OCI-LY3 (cell line): ENCODE data around the gene TARS2.

Experiments
- H2AFZ ChIP-seq: fragments of 200-600, 300-600 bp; shearing (Covaris generic); 2 replicates; pipeline ENCODE4 v1.6.0; 2014; ENCODE audit warnings: antibody characterized with exemption, low read depth, low read length
- H3K27ac ChIP-seq: fragments of 200-600, 300-600 bp; sonication (generic); 2 replicates; pipeline ENCODE4 v1.5.1; 2014; ENCODE audit warnings: mild to moderate bottlenecking, low read length, moderate library complexity, mixed read lengths
- H3K27me3 ChIP-seq: fragments of 200-600, 300-600 bp; sonication (generic); 2 replicates; pipeline ENCODE4 v1.6.1; 2014; ENCODE audit warnings: low read depth, low read length, mixed read lengths
- H3K36me3 ChIP-seq: fragments of 200-600, 300-600 bp; sonication (generic); replicated peaks from 2 replicates; pipeline ENCODE3; 2014; ENCODE audit warnings: low read depth, low read length, mixed read lengths
- H3K4me1 ChIP-seq: fragments of 300-600, 200-600 bp; sonication (generic); 2 replicates; pipeline ENCODE4 v1.6.1; 2014; ENCODE audit warnings: low read length, mixed read lengths
- H3K4me2 ChIP-seq: fragments of 200-600, 300-600 bp; sonication (generic); 2 replicates; pipeline ENCODE4 v1.6.1; 2014; ENCODE audit warnings: low read length, mixed read lengths
- H3K4me3 ChIP-seq: fragments of 300-600, 200-600 bp; sonication (generic); 2 replicates; pipeline ENCODE4 v1.5.1; 2014; ENCODE audit warnings: antibody characterized with exemption, mild to moderate bottlenecking, low read length, moderate library complexity
- H3K79me2 ChIP-seq: fragments of 300-600, 200-600 bp; shearing (Covaris generic); 2 replicates; pipeline ENCODE4 v1.6.1; 2014; ENCODE audit warnings: mild to moderate bottlenecking, low read length, mixed read lengths
- H3K9ac ChIP-seq: fragments of 300-600, 200-600 bp; shearing (Covaris generic); 2 replicates; pipeline ENCODE4 v1.6.0; 2014; ENCODE audit warnings: mild to moderate bottlenecking, low read length, moderate library complexity
- H3K9me3 ChIP-seq: fragments of 200-600, 300-600 bp; shearing (Covaris generic); 2 replicates; pipeline ENCODE4 v1.6.1; 2014; ENCODE audit warnings: low read length, mixed read lengths; ENCODE audit not compliant: insufficient read depth
- H4K20me1 ChIP-seq: fragments of 200-600, 300-600 bp; sonication (generic); 2 replicates; pipeline ENCODE4 v1.6.1; 2016; ENCODE audit warnings: low read length, mixed read lengths; ENCODE audit not compliant: insufficient read depth
- EZH2phosphoT487 ChIP-seq: fragments of 200-600 bp; shearing (Covaris generic); IDR thresholded peaks from 2 replicates; pipeline ENCODE4 v1.6.1; 2018; ENCODE audit warnings: antibody characterized with exemption, mixed run types, low read depth
- TF ChIP-seq, protein P1 (sequence below): fragments of 200-600, 300-600 bp; sonication (generic); IDR thresholded peaks from 2 replicates; pipeline ENCODE4 v1.5.1; 2014; ENCODE audit warnings: antibody characterized with exemption, low read length, low read depth

TARS2 gene, protein sequence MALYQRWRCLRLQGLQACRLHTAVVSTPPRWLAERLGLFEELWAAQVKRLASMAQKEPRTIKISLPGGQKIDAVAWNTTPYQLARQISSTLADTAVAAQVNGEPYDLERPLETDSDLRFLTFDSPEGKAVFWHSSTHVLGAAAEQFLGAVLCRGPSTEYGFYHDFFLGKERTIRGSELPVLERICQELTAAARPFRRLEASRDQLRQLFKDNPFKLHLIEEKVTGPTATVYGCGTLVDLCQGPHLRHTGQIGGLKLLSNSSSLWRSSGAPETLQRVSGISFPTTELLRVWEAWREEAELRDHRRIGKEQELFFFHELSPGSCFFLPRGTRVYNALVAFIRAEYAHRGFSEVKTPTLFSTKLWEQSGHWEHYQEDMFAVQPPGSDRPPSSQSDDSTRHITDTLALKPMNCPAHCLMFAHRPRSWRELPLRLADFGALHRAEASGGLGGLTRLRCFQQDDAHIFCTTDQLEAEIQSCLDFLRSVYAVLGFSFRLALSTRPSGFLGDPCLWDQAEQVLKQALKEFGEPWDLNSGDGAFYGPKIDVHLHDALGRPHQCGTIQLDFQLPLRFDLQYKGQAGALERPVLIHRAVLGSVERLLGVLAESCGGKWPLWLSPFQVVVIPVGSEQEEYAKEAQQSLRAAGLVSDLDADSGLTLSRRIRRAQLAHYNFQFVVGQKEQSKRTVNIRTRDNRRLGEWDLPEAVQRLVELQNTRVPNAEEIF

GRCh38 chr1:150486966-150487762, at the start of gene TARS2:
Gene TARS2 (plus strand): TSS chr1:150487419. CDS start chr1:150487451, 32 bp downstream.
- Histone ChIP-seq H3K9me3 (no peaks in the 10 kb centered on the region), H3K27me3 (no peaks in the 10 kb centered on the region), H3K27ac (peak within 1 kb of the TSS; percentile 54), H3K4me3 (peak within 1 kb of the TSS; percentile 87), H3K79me2 (peaks cover 14% of the 10 kb centered on the region), H2AFZ (peak within 1 kb of the TSS; percentile 96), H3K4me1 (peaks cover 7% of the 10 kb centered on the region), H3K4me2 (peak within 1 kb of the TSS; percentile 96), H4K20me1 (no peaks in the 10 kb centered on the region), H3K36me3 (peaks cover 16% of the 10 kb centered on the region), H3K9ac (peak within 1 kb of the TSS; percentile 86)
- TF ChIP-seq, protein P1, sequence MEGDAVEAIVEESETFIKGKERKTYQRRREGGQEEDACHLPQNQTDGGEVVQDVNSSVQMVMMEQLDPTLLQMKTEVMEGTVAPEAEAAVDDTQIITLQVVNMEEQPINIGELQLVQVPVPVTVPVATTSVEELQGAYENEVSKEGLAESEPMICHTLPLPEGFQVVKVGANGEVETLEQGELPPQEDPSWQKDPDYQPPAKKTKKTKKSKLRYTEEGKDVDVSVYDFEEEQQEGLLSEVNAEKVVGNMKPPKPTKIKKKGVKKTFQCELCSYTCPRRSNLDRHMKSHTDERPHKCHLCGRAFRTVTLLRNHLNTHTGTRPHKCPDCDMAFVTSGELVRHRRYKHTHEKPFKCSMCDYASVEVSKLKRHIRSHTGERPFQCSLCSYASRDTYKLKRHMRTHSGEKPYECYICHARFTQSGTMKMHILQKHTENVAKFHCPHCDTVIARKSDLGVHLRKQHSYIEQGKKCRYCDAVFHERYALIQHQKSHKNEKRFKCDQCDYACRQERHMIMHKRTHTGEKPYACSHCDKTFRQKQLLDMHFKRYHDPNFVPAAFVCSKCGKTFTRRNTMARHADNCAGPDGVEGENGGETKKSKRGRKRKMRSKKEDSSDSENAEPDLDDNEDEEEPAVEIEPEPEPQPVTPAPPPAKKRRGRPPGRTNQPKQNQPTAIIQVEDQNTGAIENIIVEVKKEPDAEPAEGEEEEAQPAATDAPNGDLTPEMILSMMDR, result no peak
- TF ChIP-seq EZH2phosphoT487, result no peak

GRCh38 chr1:150441121-150441520, 46.1 kb upstream of the TARS2 start:
- Histone ChIP-seq H3K79me2 (no peaks in the 10 kb centered on the region), H3K27me3 (no peaks in the 10 kb centered on the region), H3K4me2 (no peak overlapping the region), H4K20me1 (no peaks in the 10 kb centered on the region), H3K27ac (no peak overlapping the region), H3K4me1 (no peaks in the 10 kb centered on the region), H3K4me3 (no peak overlapping the region), H2AFZ (no peak overlapping the region), H3K9me3 (no peaks in the 10 kb centered on the region), H3K36me3 (peaks cover 7% of the 10 kb centered on the region), H3K9ac (no peak overlapping the region)
- TF ChIP-seq, protein P1, result no peak
- no peak for TF ChIP-seq EZH2phosphoT487

DNA sequence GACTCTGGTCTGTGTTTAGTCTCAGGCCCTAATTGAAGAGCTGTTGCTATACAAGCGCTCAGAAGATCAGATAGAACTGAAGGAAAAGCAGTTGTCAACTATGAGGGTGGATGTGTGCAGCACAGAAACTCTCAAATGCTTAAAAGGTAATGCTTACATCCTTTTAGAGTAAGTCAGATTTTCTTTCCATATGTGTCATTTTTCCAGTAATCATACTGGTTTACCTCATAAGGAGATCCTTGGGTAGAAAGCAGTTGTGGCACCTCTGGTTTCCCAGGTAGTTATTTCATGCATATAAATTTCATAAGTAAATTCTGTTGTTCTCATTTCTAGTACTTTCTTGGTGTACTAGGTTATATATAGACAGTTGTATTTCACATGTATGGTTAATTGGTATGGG, 43.0 kb upstream of the TARS2 start:
- Histone ChIP-seq H3K36me3 (peaks cover 11% of the 10 kb centered on the region), H3K4me1 (no peaks in the 10 kb centered on the region), H3K4me3 (no peak overlapping the region), H4K20me1 (no peaks in the 10 kb centered on the region), H3K27me3 (no peaks in the 10 kb centered on the region), H3K9me3 (no peaks in the 10 kb centered on the region), H3K9ac (no peak overlapping the region), H2AFZ (no peak overlapping the region), H3K4me2 (no peak overlapping the region), H3K27ac (no peak overlapping the region), H3K79me2 (no peaks in the 10 kb centered on the region)
- no peak for TF ChIP-seq EZH2phosphoT487
- TF ChIP-seq, protein P1, result no peak
